Lower leg skin (tissue), 3 donors: ENCODE results near the gene MYOD1.

Experiments
- POLR2A ChIP-seq, 2 donors: fragments of 450-650 bp; IDR thresholded peaks; one replicate each; pipeline ENCODE4 v1.6.1; 2016 to 2017; ENCODE audit warnings: antibody characterized with exemption in 2 of 2, mild to moderate bottlenecking in 1 of 2, moderate library complexity in 1 of 2
- TF ChIP-seq, protein P1 (sequence below), 3 donors: fragments of 450-650 bp; IDR thresholded peaks; one replicate each; pipeline ENCODE4 v1.5.1; 2016; ENCODE audit warnings: antibody characterized with exemption in 3 of 3, mild to moderate bottlenecking in 3 of 3, moderate library complexity in 2 of 3

DNA sequence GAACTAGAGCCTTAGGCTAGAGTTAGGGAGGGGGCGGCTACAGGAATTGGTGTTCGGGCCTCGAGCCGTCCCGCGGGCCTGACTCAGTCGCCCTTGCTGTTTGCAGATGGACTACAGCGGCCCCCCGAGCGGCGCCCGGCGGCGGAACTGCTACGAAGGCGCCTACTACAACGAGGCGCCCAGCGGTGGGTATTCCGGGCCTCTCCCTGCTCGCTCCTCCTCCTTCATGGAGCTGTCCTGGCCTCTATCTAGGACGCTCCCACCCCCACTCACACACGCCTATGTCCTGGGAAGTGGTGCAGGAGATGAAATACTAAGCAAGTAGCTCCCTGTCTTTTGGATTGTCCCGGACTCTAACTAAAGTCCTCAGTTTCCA lies 1.4 kb downstream of the MYOD1 start:
- TF ChIP-seq, protein P1, sequence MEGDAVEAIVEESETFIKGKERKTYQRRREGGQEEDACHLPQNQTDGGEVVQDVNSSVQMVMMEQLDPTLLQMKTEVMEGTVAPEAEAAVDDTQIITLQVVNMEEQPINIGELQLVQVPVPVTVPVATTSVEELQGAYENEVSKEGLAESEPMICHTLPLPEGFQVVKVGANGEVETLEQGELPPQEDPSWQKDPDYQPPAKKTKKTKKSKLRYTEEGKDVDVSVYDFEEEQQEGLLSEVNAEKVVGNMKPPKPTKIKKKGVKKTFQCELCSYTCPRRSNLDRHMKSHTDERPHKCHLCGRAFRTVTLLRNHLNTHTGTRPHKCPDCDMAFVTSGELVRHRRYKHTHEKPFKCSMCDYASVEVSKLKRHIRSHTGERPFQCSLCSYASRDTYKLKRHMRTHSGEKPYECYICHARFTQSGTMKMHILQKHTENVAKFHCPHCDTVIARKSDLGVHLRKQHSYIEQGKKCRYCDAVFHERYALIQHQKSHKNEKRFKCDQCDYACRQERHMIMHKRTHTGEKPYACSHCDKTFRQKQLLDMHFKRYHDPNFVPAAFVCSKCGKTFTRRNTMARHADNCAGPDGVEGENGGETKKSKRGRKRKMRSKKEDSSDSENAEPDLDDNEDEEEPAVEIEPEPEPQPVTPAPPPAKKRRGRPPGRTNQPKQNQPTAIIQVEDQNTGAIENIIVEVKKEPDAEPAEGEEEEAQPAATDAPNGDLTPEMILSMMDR (IDR thresholded peaks at IDR 0.05) = no peak
- TF ChIP-seq POLR2A (IDR thresholded peaks at IDR 0.05) = no peak
